Loucy (cell line): Measurements from ENCODE around the gene NNMT.
A peak's percentile ranks its signal among the peaks of the same experiment; 100 is the strongest.

Experiments used
- H2AFZ ChIP-seq: fragments of 200-600 bp; sonication (generic); 2 replicates; pipeline ENCODE4 v1.6.0; 2016; ENCODE audit warnings: antibody characterized with exemption, mild to moderate bottlenecking, low read length, moderate library complexity
- H3F3A ChIP-seq: fragments of 200-600 bp; 2 replicates; pipeline ENCODE4 v1.6.0; 2016; ENCODE audit warnings: antibody characterized with exemption, low read depth, mild to moderate bottlenecking
- H3K27me3 ChIP-seq: fragments of 200-600 bp; sonication (generic); 2 replicates; pipeline ENCODE4 v1.6.1; 2014; ENCODE audit warnings: low read length, mild to moderate bottlenecking; ENCODE audit not compliant: insufficient read depth, poor library complexity, severe bottlenecking
- H3K36me3 ChIP-seq: fragments of 200-600 bp; sonication (generic); 2 replicates; pipeline ENCODE4 v1.6.1; 2016; ENCODE audit warnings: low read length; ENCODE audit not compliant: insufficient read depth
- H3K4me1 ChIP-seq: fragments of 200-600 bp; sonication (generic); 2 replicates; pipeline ENCODE4 v1.5.1; 2014; ENCODE audit warnings: low read length, mild to moderate bottlenecking; ENCODE audit not compliant: insufficient read depth, poor library complexity, severe bottlenecking
- H3K4me2 ChIP-seq: fragments of 200-600 bp; sonication (generic); 2 replicates; pipeline ENCODE4 v1.6.0; 2014; ENCODE audit warnings: antibody characterized with exemption, low read length, low read depth, mild to moderate bottlenecking; ENCODE audit not compliant: poor library complexity, severe bottlenecking
- H3K4me3 ChIP-seq: fragments of 200-600 bp; sonication (generic); 2 replicates; pipeline ENCODE4 v1.5.1; 2014; ENCODE audit warnings: low read length, mild to moderate bottlenecking, mixed read lengths; ENCODE audit not compliant: poor library complexity, severe bottlenecking
- H3K79me2 ChIP-seq: fragments of 200-600 bp; sonication (generic); 2 replicates; pipeline ENCODE4 v1.6.1; 2014; ENCODE audit warnings: low read length; ENCODE audit not compliant: insufficient read depth
- H3K9ac ChIP-seq: fragments of 200-600 bp; sonication (generic); 2 replicates; pipeline ENCODE4 v1.6.0; 2014; ENCODE audit warnings: mild to moderate bottlenecking, low read depth, low read length, moderate library complexity; ENCODE audit not compliant: poor library complexity, severe bottlenecking
- H3K9me2 ChIP-seq: fragments of 200-600 bp; sonication (generic); replicated peaks from 2 replicates; pipeline ENCODE4 v1.6.1; 2016; ENCODE audit warnings: low read depth, low read length, mixed read lengths
- H3K9me3 ChIP-seq: fragments of 200-600 bp; sonication (generic); 2 replicates; pipeline ENCODE4 v1.6.1; 2014; ENCODE audit warnings: mild to moderate bottlenecking, antibody characterized with exemption, low read length, low read depth; ENCODE audit not compliant: insufficient read depth
- H4K20me1 ChIP-seq: fragments of 200-600 bp; sonication (generic); 2 replicates; pipeline ENCODE4 v1.6.0; 2014; ENCODE audit warnings: antibody characterized with exemption, low read length, mild to moderate bottlenecking; ENCODE audit not compliant: insufficient read depth, poor library complexity, severe bottlenecking
- EZH2phosphoT487 ChIP-seq: fragments of 200-600 bp; IDR thresholded peaks from 2 replicates; pipeline ENCODE4 v1.6.1; 2018; ENCODE audit warnings: antibody characterized with exemption, mild to moderate bottlenecking, moderate library complexity, borderline replicate concordance
- TF ChIP-seq, protein P1 (sequence below): fragments of 200-600 bp; sonication (generic); conservative IDR thresholded peaks from 2 replicates; pipeline ENCODE4 v1.5.1; 2014; ENCODE audit warnings: mild to moderate bottlenecking, antibody characterized with exemption, low read length

Gene NNMT

DNA sequence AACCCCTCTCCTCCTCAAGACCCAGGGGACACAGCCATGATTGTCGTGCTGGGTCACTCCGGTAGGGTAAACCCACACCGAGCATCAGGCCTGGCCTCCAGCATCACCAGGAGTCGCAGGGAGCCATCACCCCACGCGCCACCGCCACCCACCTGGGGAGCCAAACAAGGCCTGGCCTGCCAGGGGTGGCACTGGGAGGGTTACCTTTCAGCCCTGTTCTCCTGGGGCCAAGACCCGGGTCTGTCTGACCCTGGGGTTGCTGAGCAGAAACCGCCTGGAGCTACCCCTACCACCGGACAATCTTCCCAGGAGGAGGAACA, 39.3 kb upstream of the NNMT start:
- Histone ChIP-seq H3K9me2 (no peaks in the 10 kb centered on the region), H3K4me1 (peaks cover 24% of the 10 kb centered on the region), H3K4me2 (no peak overlapping the region), H2AFZ (no peak overlapping the region), H3K9ac (peak overlapping the region; percentile 6), H3K27me3 (no peaks in the 10 kb centered on the region), H3K36me3 (no peaks in the 10 kb centered on the region), H4K20me1 (no peaks in the 10 kb centered on the region), H3K4me3 (no peak overlapping the region), H3K79me2 (no peaks in the 10 kb centered on the region), H3K9me3 (no peaks in the 10 kb centered on the region), H3F3A (no peaks in the 10 kb centered on the region)
- no peak for TF ChIP-seq EZH2phosphoT487
- TF ChIP-seq, protein P1, sequence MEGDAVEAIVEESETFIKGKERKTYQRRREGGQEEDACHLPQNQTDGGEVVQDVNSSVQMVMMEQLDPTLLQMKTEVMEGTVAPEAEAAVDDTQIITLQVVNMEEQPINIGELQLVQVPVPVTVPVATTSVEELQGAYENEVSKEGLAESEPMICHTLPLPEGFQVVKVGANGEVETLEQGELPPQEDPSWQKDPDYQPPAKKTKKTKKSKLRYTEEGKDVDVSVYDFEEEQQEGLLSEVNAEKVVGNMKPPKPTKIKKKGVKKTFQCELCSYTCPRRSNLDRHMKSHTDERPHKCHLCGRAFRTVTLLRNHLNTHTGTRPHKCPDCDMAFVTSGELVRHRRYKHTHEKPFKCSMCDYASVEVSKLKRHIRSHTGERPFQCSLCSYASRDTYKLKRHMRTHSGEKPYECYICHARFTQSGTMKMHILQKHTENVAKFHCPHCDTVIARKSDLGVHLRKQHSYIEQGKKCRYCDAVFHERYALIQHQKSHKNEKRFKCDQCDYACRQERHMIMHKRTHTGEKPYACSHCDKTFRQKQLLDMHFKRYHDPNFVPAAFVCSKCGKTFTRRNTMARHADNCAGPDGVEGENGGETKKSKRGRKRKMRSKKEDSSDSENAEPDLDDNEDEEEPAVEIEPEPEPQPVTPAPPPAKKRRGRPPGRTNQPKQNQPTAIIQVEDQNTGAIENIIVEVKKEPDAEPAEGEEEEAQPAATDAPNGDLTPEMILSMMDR, result no peak

DNA sequence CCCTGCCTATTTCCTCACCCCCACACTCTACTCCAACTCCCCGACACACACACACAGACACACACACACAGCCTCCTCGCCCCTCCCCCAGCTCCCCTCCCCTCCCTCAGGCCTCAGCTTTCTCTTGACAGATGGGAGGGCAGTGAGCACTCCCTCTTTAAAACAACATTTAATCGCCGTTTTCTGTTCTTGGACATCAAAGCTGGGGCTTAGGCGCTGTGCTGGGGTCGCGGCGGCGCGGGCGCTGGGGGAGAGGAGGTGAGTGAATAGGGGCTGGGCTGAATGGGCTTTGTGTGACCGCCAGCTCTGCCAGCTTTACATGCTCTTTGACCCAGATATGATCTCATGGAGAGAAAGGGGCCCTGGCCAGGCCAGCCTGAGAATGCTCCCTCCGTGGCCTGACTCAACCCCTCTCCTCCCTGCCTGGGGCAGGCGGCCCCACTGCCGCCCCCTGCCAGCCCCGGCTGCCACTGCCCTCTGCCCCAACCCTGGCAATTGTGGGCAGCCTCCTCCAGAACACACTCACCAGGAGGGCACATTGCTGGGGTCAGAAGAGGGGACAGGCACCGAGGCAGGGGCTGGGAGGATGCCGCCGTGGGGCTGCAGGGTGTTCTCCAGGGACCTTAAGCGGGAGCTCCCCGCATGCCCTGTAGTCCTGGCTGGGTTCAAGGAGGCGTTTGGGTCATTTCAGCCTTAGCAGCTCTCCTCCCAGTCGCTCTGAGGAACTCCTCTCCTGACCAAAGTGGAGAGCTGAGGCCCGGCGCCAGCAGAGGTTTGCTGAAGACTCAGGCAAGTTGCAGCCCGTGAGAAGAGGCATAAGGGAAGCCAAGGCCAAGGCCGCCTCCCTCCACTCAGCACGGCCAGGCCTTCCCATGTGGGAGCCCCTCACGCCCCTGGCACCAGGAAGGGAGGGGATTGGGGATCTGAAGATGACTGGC, 38.3 kb upstream of the NNMT start:
- no peaks in the 10 kb centered on the region for H3K9me2 ChIP-seq
- H2AFZ ChIP-seq, result no peak overlapping the region
- H4K20me1 ChIP-seq, result no peaks in the 10 kb centered on the region
- H3F3A ChIP-seq, result no peaks in the 10 kb centered on the region
- TF ChIP-seq EZH2phosphoT487, result no peak
- TF ChIP-seq, protein P1, result peak; percentile 48
- H3K27me3 ChIP-seq, result no peaks in the 10 kb centered on the region
- H3K4me3 ChIP-seq, result no peak overlapping the region
- peaks cover 24% of the 10 kb centered on the region for H3K4me1 ChIP-seq
- H3K9ac ChIP-seq, result peak overlapping the region; percentile 6
- H3K4me2 ChIP-seq, result no peak overlapping the region
- H3K9me3 ChIP-seq, result no peaks in the 10 kb centered on the region
- no peaks in the 10 kb centered on the region for H3K79me2 ChIP-seq
- H3K36me3 ChIP-seq, result no peaks in the 10 kb centered on the region

DNA sequence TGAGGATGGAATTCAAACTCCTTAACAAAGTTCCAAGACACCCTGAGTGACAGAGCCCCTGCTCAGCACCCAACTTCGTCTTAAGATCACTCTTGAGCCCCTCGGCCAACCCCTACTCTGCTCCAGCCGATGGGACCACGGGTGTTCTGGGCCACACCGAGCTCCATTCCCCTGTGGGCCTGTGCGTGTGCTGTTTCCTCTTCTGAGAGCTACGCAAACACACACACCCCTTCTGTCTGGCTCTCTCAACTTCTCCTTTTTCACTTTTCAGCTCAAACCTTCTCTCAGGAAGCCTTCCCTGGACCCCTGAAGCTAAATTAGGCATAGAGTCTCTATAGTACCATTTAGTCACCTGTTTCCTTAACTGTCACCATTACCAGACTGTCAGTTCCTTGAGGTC, 37.5 kb upstream of the NNMT start:
- no peak overlapping the region for H3K4me3 ChIP-seq
- no peaks in the 10 kb centered on the region for H3F3A ChIP-seq
- H3K36me3 ChIP-seq, result no peaks in the 10 kb centered on the region
- no peaks in the 10 kb centered on the region for H4K20me1 ChIP-seq
- H3K4me1 ChIP-seq, result peaks cover 24% of the 10 kb centered on the region
- TF ChIP-seq EZH2phosphoT487, result no peak
- TF ChIP-seq, protein P1, result no peak
- H2AFZ ChIP-seq, result no peak overlapping the region
- H3K9ac ChIP-seq, result peak overlapping the region; percentile 6
- no peak overlapping the region for H3K4me2 ChIP-seq
- H3K27me3 ChIP-seq, result no peaks in the 10 kb centered on the region
- H3K9me3 ChIP-seq, result no peaks in the 10 kb centered on the region
- no peaks in the 10 kb centered on the region for H3K79me2 ChIP-seq
- no peaks in the 10 kb centered on the region for H3K9me2 ChIP-seq
